Measurements from ENCODE around the gene TUBA3E.
"Not testable (repeated sequence)": the region's sequence is repeated elsewhere in the genome, so short reads cannot be mapped to it uniquely, and the experiment has no call there.

- TF ChIP-seq MAX (CRISPR knock-in tag; IDR thresholded peaks at IDR 0.05); EZH2 (IDR thresholded peaks at IDR 0.05; ENCODE audit: borderline replicate concordance, low read depth, low read length); SP2 (IDR thresholded peaks at IDR 0.05; ENCODE audit: extremely low read depth, low read depth, low read length, poor library complexity, severe bottlenecking); GABPA (tag; conservative IDR thresholded peaks at IDR 0.05; ENCODE audit: low read depth); CREB1 (IDR thresholded peaks at IDR 0.05); CREB1 (CRISPR knock-in tag; IDR thresholded peaks at IDR 0.05); NUFIP1 (IDR thresholded peaks at IDR 0.05; ENCODE audit: partially characterized antibody): not testable (repeated sequence)
These were observed 35.8 kb downstream of the TUBA3E start for GRCh38 chr2:130162486-130162885.

All from K562 (cell line).